ENCODE results near the gene GAGE10. TPM values are rescaled to one million over a fixed set of nuclear protein-coding genes. Genes with fewer than 3 reads are reported as not detected.

Gene GAGE10
- total RNA-seq, 4 donors from 2014 or later, result not detected

DNA sequence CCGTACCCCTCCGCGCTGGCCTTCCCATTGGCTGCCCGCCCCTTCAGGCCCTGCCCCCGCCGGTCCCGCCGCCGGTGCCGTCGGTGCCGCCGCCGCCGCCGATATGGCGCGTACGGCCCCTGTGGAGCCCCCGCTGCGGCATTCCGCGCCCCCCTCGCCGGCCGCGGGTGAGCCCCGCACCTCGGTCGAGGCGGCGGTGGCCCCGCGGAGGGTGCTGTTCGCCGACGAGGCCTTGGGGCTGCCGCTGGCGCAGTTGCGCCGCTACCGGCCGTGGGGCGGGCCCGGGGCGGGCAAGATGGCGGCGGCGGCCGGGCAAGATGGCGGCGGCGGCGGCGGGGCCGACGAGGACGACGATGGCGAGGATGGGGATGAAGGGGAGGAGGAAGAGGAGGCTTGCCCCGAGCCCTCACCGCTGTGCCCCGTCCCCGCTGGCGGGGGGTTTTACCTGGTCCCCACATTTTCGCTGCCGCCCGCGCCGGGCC lies 33.6 kb upstream of the GAGE10 start, which contains the start of gene PPP1R3F:
Gene PPP1R3F, plus strand, starts transcription at position 27 of the 482 bp plus-strand sequence. Its CDS starts 77 bp downstream, at position 104.
- H3K27ac ChIP-seq, result peak within 1 kb of the TSS; percentile 89 to 98 (median 96)
- H3K27me3 ChIP-seq, result no peaks in the 10 kb centered on the region
- DNase-seq (ENCODE audit: low spot score in 2 of 2), result no peak
- H3K4me3 ChIP-seq, result peak within 1 kb of the TSS; percentile 59 to 87 (median 72)
- 60% methylated on average over 64 of the region's 70 CpGs; no CpG with 5 or more reads in 1 of the 2 donors for WGBS, 2 donors
- H3K9me3 ChIP-seq, result no peaks in the 10 kb centered on the region
- peaks cover 0 to 41% (median 18%) of the 10 kb centered on the region in 4 donors for H3K4me1 ChIP-seq
- no peak for TF ChIP-seq EP300 (IDR thresholded peaks at IDR 0.05)
- TF ChIP-seq POLR2A (IDR thresholded peaks at IDR 0.05), result peak; percentile 64 to 73
- H3K36me3 ChIP-seq, result no peaks in the 10 kb centered on the region

- Histone ChIP-seq H3K27me3 (no peaks in the 10 kb centered on the region), H3K9me3 (no peaks in the 10 kb centered on the region), H3K36me3 (no peaks in the 10 kb centered on the region), H3K27ac (peak overlapping the region; percentile 89 to 98 (median 96)), H3K4me3 (peak overlapping the region; percentile 59 to 87 (median 72)), H3K4me1 (peaks cover 0 to 45% (median 18%) of the 10 kb centered on the region in 4 donors)
- TF ChIP-seq, protein P1, sequence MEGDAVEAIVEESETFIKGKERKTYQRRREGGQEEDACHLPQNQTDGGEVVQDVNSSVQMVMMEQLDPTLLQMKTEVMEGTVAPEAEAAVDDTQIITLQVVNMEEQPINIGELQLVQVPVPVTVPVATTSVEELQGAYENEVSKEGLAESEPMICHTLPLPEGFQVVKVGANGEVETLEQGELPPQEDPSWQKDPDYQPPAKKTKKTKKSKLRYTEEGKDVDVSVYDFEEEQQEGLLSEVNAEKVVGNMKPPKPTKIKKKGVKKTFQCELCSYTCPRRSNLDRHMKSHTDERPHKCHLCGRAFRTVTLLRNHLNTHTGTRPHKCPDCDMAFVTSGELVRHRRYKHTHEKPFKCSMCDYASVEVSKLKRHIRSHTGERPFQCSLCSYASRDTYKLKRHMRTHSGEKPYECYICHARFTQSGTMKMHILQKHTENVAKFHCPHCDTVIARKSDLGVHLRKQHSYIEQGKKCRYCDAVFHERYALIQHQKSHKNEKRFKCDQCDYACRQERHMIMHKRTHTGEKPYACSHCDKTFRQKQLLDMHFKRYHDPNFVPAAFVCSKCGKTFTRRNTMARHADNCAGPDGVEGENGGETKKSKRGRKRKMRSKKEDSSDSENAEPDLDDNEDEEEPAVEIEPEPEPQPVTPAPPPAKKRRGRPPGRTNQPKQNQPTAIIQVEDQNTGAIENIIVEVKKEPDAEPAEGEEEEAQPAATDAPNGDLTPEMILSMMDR (IDR thresholded peaks at IDR 0.05), result no peak
- TF ChIP-seq EP300 (IDR thresholded peaks at IDR 0.05) (no peak), POLR2A (IDR thresholded peaks at IDR 0.05) (no peak)
- no peak for DNase-seq (ENCODE audit: low spot score in 2 of 2)
- 59% methylated on average over 53 of the region's 66 CpGs; no CpG with 5 or more reads in 1 of the 2 donors for WGBS, 2 donors
Measured at GRCh38 chrX:49270249-49270921, 33.1 kb upstream of the GAGE10 start.

DNA sequence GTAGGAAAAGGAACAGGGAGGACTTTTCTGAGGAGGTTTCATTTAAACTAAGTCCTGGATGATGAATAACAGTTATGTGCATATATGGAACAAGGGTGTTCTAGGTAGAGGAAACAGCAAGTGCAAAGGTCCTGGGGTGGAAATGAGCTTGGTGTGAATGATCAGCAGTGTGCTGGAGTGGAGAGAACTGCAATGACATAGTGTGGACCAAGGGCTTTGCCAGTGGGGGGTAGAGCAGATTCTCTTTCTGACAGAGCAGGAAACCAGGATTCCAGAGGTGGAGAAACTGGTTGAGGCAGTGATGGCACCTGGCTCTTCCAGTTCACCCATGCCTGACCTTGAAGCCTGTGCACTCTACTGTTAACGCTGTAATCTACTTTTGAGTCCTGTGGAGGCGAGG lies 32.1 kb upstream of the GAGE10 start:
- DNase-seq (ENCODE audit: low spot score in 2 of 2), result no peak
- WGBS, 2 donors, result 66 to 100% methylated on average over 2 of the region's 2 CpGs
- no peak for TF ChIP-seq EP300 (IDR thresholded peaks at IDR 0.05)
- TF ChIP-seq, protein P1 (IDR thresholded peaks at IDR 0.05), result no peak
- TF ChIP-seq POLR2A (IDR thresholded peaks at IDR 0.05), result no peak
- peaks cover 0 to 45% (median 18%) of the 10 kb centered on the region in 4 donors for H3K4me1 ChIP-seq
- no peaks in the 10 kb centered on the region for H3K9me3 ChIP-seq
- no peaks in the 10 kb centered on the region for H3K27me3 ChIP-seq
- H3K27ac ChIP-seq, result no peak overlapping the region
- H3K36me3 ChIP-seq, result no peaks in the 10 kb centered on the region
- H3K4me3 ChIP-seq, result peak overlapping the region in 1 of 4 donors; percentile 87

GRCh38 chrX:49272421-49272820 lies 31.0 kb upstream of the GAGE10 start:
- Histone ChIP-seq H3K4me3 (no peak overlapping the region), H3K27ac (no peak overlapping the region), H3K27me3 (no peaks in the 10 kb centered on the region), H3K4me1 (peaks cover 0 to 45% (median 18%) of the 10 kb centered on the region in 4 donors), H3K36me3 (no peaks in the 10 kb centered on the region), H3K9me3 (no peaks in the 10 kb centered on the region)
- DNase-seq (ENCODE audit: low spot score in 2 of 2), result no peak
- 60 to 67% methylated on average over 5 to 6 of the region's 6 CpGs for WGBS, 2 donors
- TF ChIP-seq EP300 (IDR thresholded peaks at IDR 0.05), result no peak
- TF ChIP-seq, protein P1 (IDR thresholded peaks at IDR 0.05), result no peak
- no peak for TF ChIP-seq POLR2A (IDR thresholded peaks at IDR 0.05)

- Histone ChIP-seq H3K4me3 (no peak overlapping the region), H3K27me3 (no peaks in the 10 kb centered on the region), H3K9me3 (no peaks in the 10 kb centered on the region), H3K4me1 (peaks cover 0 to 45% (median 18%) of the 10 kb centered on the region in 4 donors), H3K27ac (no peak overlapping the region), H3K36me3 (no peaks in the 10 kb centered on the region)
- WGBS, 2 donors, result 81 to 85% methylated on average over 8 of the region's 8 CpGs
- no peak for DNase-seq (ENCODE audit: low spot score in 2 of 2)
- no peak for TF ChIP-seq POLR2A (IDR thresholded peaks at IDR 0.05)
- TF ChIP-seq, protein P1 (IDR thresholded peaks at IDR 0.05), result no peak
- TF ChIP-seq EP300 (IDR thresholded peaks at IDR 0.05), result no peak
Measured at GRCh38 chrX:49273181-49273727, 30.2 kb upstream of the GAGE10 start.

All from tibial nerve (tissue), 4 donors.